ENCODE measurements around the gene SMS. TPM values are rescaled to one million over a fixed set of nuclear protein-coding genes. Genes with fewer than 3 reads are reported as not detected.

Gene SMS
- total RNA-seq, 4 donors from 2014 or later: 38.1 to 46.5 (median 40.6) TPM

DNA sequence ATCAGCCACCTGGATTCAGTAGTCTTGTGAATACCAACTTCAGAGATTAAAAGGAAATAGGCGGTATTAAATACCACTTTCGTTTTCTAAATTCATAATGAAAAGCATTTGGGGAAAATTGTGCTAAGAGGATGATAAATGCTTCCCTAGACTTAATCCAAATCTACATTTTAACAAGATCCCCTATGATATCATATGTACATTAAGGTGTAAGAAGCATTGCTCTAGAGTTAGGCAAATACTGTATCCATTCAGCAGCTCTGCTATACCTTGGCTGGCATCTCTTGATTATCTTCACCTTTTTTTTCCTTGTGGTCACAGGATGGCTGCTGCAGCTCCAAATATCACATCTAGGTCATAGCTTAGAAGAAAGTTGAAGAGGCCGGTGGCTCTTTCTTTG is 51.0 kb downstream of the SMS start:
- no peak for ATAC-seq (ENCODE audit: low FRiP score)
- TF ChIP-seq, protein P1, sequence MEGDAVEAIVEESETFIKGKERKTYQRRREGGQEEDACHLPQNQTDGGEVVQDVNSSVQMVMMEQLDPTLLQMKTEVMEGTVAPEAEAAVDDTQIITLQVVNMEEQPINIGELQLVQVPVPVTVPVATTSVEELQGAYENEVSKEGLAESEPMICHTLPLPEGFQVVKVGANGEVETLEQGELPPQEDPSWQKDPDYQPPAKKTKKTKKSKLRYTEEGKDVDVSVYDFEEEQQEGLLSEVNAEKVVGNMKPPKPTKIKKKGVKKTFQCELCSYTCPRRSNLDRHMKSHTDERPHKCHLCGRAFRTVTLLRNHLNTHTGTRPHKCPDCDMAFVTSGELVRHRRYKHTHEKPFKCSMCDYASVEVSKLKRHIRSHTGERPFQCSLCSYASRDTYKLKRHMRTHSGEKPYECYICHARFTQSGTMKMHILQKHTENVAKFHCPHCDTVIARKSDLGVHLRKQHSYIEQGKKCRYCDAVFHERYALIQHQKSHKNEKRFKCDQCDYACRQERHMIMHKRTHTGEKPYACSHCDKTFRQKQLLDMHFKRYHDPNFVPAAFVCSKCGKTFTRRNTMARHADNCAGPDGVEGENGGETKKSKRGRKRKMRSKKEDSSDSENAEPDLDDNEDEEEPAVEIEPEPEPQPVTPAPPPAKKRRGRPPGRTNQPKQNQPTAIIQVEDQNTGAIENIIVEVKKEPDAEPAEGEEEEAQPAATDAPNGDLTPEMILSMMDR (IDR thresholded peaks at IDR 0.05): no peak
- no peak for DNase-seq (ENCODE audit: low spot score)

DNA sequence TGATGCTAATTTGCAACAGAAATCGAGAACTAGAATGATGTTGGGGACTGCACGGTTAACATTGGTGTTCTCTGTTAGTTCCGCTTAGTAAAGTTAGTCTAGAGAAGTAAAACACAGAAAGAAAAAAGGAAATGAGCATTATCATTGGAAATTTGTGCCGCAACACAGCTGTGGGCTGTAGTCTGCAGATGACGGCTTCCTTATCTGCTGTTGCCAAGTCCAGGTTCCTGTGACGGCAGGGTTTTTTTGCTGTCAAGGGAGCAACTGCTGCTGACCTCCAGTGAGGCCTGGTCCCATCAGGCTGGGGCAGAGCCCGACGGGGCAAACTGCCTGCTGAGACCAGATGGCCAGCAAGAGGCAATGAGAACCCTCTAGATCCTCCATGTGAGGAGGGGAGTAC is 52.8 kb downstream of the SMS start:
- TF ChIP-seq, protein P1 (IDR thresholded peaks at IDR 0.05): no peak
- ATAC-seq (ENCODE audit: low FRiP score) (no peak), DNase-seq (ENCODE audit: low spot score) (no peak)

DNA sequence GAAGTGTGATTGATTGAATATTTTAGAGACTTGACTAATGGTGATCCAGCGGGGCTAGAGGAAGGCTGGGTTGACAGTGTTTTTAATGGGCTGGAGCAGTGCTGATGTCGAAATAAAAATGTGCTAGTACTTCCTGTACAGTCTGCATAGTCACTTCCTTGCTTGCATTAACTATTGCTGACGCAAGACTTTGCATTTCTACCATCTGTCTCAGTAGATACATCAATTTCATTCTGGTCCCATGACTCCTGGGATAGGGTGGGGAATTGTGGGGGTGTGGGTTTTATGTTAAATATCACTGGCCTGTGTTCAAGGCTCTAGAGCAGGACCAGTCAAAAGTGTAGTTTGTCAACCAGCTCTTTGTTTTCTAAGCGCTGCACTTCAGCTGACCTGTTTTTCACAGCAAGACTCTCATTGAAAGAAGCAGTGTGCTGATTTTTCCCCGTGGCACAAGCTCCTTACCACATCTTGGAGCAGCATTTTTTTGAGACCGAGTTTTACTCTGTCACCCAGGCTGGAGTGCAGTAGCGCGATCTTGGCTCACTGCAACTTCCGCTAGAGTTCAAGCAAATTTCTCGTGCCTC is 56.5 kb downstream of the SMS start:
- no peak for DNase-seq (ENCODE audit: low spot score)
- TF ChIP-seq, protein P1 (IDR thresholded peaks at IDR 0.05): no peak
- ATAC-seq (ENCODE audit: low FRiP score): no peak

DNA sequence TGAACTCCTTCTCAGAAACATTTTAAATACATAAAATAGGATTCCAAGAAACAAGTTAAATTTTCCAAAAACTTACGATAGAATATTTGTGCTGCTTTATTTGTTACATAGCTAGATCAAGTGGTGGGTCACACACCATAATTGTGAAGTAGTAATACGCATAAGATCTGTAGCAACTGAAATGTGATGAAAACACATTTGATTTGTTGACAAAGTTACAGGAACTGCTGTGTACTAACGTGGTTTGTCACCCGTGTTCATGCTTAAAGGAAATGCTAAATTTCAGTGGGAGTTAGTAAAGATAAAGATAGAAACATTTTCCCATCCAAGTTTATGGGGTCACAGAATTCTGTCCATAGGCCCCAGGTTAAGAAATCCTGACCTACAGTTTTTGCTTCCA is 57.5 kb downstream of the SMS start:
- no peak for ATAC-seq (ENCODE audit: low FRiP score)
- TF ChIP-seq, protein P1 (IDR thresholded peaks at IDR 0.05): no peak
- DNase-seq (ENCODE audit: low spot score): no peak

DNA sequence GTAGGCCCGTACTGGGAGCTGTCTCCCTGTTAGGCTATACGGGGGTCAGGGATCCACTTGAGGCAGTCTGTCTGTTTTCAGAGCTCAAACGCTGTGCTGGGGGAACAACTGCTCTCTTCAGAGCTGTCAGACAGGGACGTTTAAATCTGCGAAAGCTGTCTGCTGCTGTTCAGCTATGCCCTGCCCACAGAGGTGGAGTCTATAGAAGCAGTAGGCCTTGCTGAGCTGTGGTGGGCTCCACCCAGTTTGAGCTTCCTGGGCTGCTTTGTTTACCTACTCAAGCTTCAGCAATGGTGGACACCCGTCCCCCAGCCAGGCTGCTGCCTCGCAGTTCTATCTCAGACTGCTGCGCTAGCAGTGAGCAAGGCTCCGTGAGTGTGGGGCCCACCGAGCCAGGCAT is 64.4 kb downstream of the SMS start:
- DNase-seq (ENCODE audit: low spot score): no peak
- TF ChIP-seq, protein P1 (IDR thresholded peaks at IDR 0.05): no peak
- ATAC-seq (ENCODE audit: low FRiP score): no peak

DNA sequence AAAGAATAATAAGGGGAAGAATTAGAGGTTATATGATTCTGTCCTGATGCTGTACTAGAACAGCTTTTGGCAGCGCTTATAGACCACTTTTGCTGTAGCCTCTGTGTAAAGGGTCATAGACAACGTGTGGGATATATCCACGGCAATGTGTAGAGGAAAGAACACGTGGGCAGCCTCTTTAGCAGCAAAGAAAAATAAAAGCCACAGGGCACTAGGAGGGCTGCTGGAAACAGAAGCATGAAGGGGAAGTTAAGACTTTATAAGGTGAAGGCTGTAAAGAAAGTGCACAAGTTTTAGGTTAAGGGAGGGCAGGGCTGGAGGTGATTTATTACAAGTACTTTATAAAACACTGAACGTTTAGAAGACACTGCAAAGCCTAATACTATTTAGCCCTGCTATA is 71.5 kb downstream of the SMS start:
- no peak for DNase-seq (ENCODE audit: low spot score)
- TF ChIP-seq, protein P1 (IDR thresholded peaks at IDR 0.05): no peak
- no peak for ATAC-seq (ENCODE audit: low FRiP score)

DNA sequence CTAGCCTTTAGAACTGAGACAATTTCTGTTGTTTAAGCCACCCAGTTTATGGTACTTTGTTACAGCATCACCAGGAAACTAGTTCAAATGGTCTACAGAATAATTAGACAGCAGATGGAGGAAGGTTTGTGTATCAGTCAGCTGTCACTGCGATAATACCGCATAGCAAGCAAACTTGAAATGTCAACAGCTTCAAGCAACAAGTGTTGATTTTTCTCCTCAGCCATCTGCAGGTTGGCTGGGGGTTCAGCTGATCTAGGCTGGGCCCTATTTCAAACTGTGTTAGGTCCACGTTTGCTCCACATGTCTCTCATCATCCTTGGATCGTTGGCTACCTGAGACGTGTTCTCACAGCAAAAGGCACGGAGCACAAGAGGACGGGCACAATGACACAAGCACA is 72.4 kb downstream of the SMS start:
- DNase-seq (ENCODE audit: low spot score) (no peak), ATAC-seq (ENCODE audit: low FRiP score) (no peak)
- TF ChIP-seq, protein P1 (IDR thresholded peaks at IDR 0.05): no peak

All from omental fat pad (tissue), 4 donors.